ENCODE measurements around the gene HSPA9.
"Not testable (repeated sequence)": the region's sequence is repeated elsewhere in the genome, so short reads cannot be mapped to it uniquely, and the experiment has no call there.

The HSPA9 gene

GRCh38 chr5:138533973-138534941, 40.9 kb downstream of the HSPA9 start:
- DNase-seq (ENCODE audit: low read depth in 2 of 2), result no peak

GRCh38 chr5:138529812-138530211, 45.4 kb downstream of the HSPA9 start:
- no peak for DNase-seq (ENCODE audit: low read depth in 2 of 2)

- no peak for DNase-seq (ENCODE audit: low read depth in 2 of 2)
Observed at GRCh38 chr5:138528744-138529469, 46.3 kb downstream of the HSPA9 start.

- no peak for DNase-seq (ENCODE audit: low read depth in 2 of 2)
Observed at GRCh38 chr5:138528208-138528607, 47.0 kb downstream of the HSPA9 start.

GRCh38 chr5:138527170-138527569, 48.0 kb downstream of the HSPA9 start:
- no peak for DNase-seq (ENCODE audit: low read depth in 2 of 2)

GRCh38 chr5:138523406-138523805, 51.8 kb downstream of the HSPA9 start:
- DNase-seq (ENCODE audit: low read depth in 2 of 2), result no peak

- no peak for DNase-seq (ENCODE audit: low read depth in 2 of 2)
Observed at GRCh38 chr5:138520971-138521370, 54.2 kb downstream of the HSPA9 start.

- no peak for DNase-seq (ENCODE audit: low read depth in 2 of 2)
Observed at GRCh38 chr5:138517437-138517836, 57.8 kb downstream of the HSPA9 start.

GRCh38 chr5:138515556-138516245, 59.5 kb downstream of the HSPA9 start:
- no peak for DNase-seq (ENCODE audit: low read depth in 2 of 2)

- no peak for DNase-seq (ENCODE audit: low read depth in 2 of 2)
Observed at GRCh38 chr5:138514021-138514420, 61.2 kb downstream of the HSPA9 start.

GRCh38 chr5:138508958-138509357, 66.2 kb downstream of the HSPA9 start:
- DNase-seq (ENCODE audit: low read depth in 2 of 2), result no peak

- not testable (repeated sequence) for DNase-seq (ENCODE audit: low read depth in 2 of 2)
Observed at GRCh38 chr5:138507485-138507884, 67.7 kb downstream of the HSPA9 start.

- DNase-seq (ENCODE audit: low read depth in 2 of 2), result no peak
Observed at GRCh38 chr5:138506370-138507306, 68.6 kb downstream of the HSPA9 start.

GRCh38 chr5:138504799-138505198, 70.4 kb downstream of the HSPA9 start:
- DNase-seq (ENCODE audit: low read depth in 2 of 2), result no peak

Measured in stimulated activated CD8-positive, alpha-beta memory T cell treated with anti-CD3 and anti-CD28 coated beads, Interleukin-7, amount 100 ng/mL, for 1 hour (primary cell).